ENCODE measurements around the gene WWOX. TPM values are rescaled to one million over a fixed set of nuclear protein-coding genes. Genes with fewer than 3 reads are reported as not detected.

Gene WWOX
- total and polyA plus RNA-seq, 4 donors = 5.4 to 61.5 (median 18.4) TPM

- 22 to 36% methylated on average over 3 of the region's 3 CpGs for WGBS, 2 donors
- H3K4me1 ChIP-seq (ENCODE audit: control insufficient read depth in 5 of 5, insufficient read depth in 5 of 5, low read length in 5 of 5) = peaks cover 0 to 4% (median 0%) of the 10 kb centered on the region in 5 donors
- no peaks in the 10 kb centered on the region for H3K27me3 ChIP-seq (ENCODE audit: control insufficient read depth in 3 of 3, insufficient read depth in 3 of 3, low read length in 2 of 3)
- no peak overlapping the region for H3K9ac ChIP-seq (ENCODE audit: insufficient read depth in 1 of 2, low read length in 2 of 2)
- H3K36me3 ChIP-seq (ENCODE audit: control insufficient read depth in 4 of 4, insufficient read depth in 4 of 4, low read length in 4 of 4) = peaks cover 0 to 3% (median 2%) of the 10 kb centered on the region in 4 donors
- no peak overlapping the region for H3K4me3 ChIP-seq
- no peak for ATAC-seq (ENCODE audit: insufficient read depth, low FRiP score)
- H3K9me3 ChIP-seq (ENCODE audit: control insufficient read depth in 4 of 4, insufficient read depth in 3 of 4, low read length in 3 of 4) = no peaks in the 10 kb centered on the region
- H3K27ac ChIP-seq (ENCODE audit: low read depth in 1 of 2, low read length in 1 of 2) = no peak overlapping the region
- TF ChIP-seq CTCF (IDR thresholded peaks at IDR 0.05; ENCODE audit: control extremely low read depth, extremely low read depth) = no peak
- DNase-seq = no peak
These were observed 328.7 kb downstream of the WWOX start for GRCh38 chr16:78428193-78428592.

- Histone ChIP-seq H3K36me3 (ENCODE audit: control insufficient read depth in 4 of 4, insufficient read depth in 4 of 4, low read length in 4 of 4) (peaks cover 0 to 3% (median 2%) of the 10 kb centered on the region in 4 donors), H3K27ac (ENCODE audit: low read depth in 1 of 2, low read length in 1 of 2) (no peak overlapping the region), H3K27me3 (ENCODE audit: control insufficient read depth in 3 of 3, insufficient read depth in 3 of 3, low read length in 2 of 3) (no peaks in the 10 kb centered on the region), H3K4me3 (no peak overlapping the region), H3K9me3 (ENCODE audit: control insufficient read depth in 4 of 4, insufficient read depth in 3 of 4, low read length in 3 of 4) (no peaks in the 10 kb centered on the region), H3K4me1 (ENCODE audit: control insufficient read depth in 5 of 5, insufficient read depth in 5 of 5, low read length in 5 of 5) (peaks cover 0 to 4% (median 0%) of the 10 kb centered on the region in 5 donors), H3K9ac (ENCODE audit: insufficient read depth in 1 of 2, low read length in 2 of 2) (no peak overlapping the region)
- DNase-seq (no peak), ATAC-seq (ENCODE audit: insufficient read depth, low FRiP score) (no peak)
- WGBS, 2 donors = 83 to 98% methylated on average over 4 of the region's 4 CpGs
- TF ChIP-seq CTCF (IDR thresholded peaks at IDR 0.05; ENCODE audit: control extremely low read depth, extremely low read depth) = no peak
These were observed 330.8 kb downstream of the WWOX start for GRCh38 chr16:78430281-78430680.

- Histone ChIP-seq H3K4me1 (ENCODE audit: control insufficient read depth in 5 of 5, insufficient read depth in 5 of 5, low read length in 5 of 5) (peaks cover 0 to under 1% (median 0%) of the 10 kb centered on the region in 5 donors), H3K36me3 (ENCODE audit: control insufficient read depth in 4 of 4, insufficient read depth in 4 of 4, low read length in 4 of 4) (peaks cover 0 to 3% (median 2%) of the 10 kb centered on the region in 4 donors), H3K9me3 (ENCODE audit: control insufficient read depth in 4 of 4, insufficient read depth in 3 of 4, low read length in 3 of 4) (no peaks in the 10 kb centered on the region), H3K27ac (ENCODE audit: low read depth in 1 of 2, low read length in 1 of 2) (no peak overlapping the region), H3K4me3 (no peak overlapping the region), H3K27me3 (ENCODE audit: control insufficient read depth in 3 of 3, insufficient read depth in 3 of 3, low read length in 2 of 3) (no peaks in the 10 kb centered on the region), H3K9ac (ENCODE audit: insufficient read depth in 1 of 2, low read length in 2 of 2) (no peak overlapping the region)
- 78 to 89% methylated on average over 6 of the region's 6 CpGs for WGBS, 2 donors
- no peak for TF ChIP-seq CTCF (IDR thresholded peaks at IDR 0.05; ENCODE audit: control extremely low read depth, extremely low read depth)
- ATAC-seq (ENCODE audit: insufficient read depth, low FRiP score) (no peak), DNase-seq (no peak)
These were observed 331.7 kb downstream of the WWOX start for GRCh38 chr16:78431004-78431670.
